Measurements from ENCODE around the gene SDF4. TPM values are rescaled to one million over a fixed set of nuclear protein-coding genes. Genes with fewer than 3 reads are reported as not detected.

Gene SDF4
- total and polyA plus RNA-seq, 12 donors = 95.6 to 184 (median 123) TPM

GRCh38 chr1:1232208-1232795 lies 501 bp upstream of the SDF4 start, which contains the start of gene B3GALT6:
Gene B3GALT6 (plus strand): TSS chr1:1232237. CDS start chr1:1232279, 42 bp downstream.
- peak within 1 kb of the TSS; percentile 73 to 100 (median 96) for H3K4me3 ChIP-seq
- H3K36me3 ChIP-seq = peaks cover 0 to 31% (median 14%) of the 10 kb centered on the region in 9 donors
- intact Hi-C loops (cut with DNase I) = loop anchor here in 3 of 10 donors (5.0 kb wide), 3 partner anchors 40 to 110 kb away; partner anchors contain the start of gene UBE2J2 (in 1 of the 3)
- ATAC-seq = no peak
- H3K27ac ChIP-seq = peak within 1 kb of the TSS; percentile 92 to 99 (median 96)
- no peak for TF ChIP-seq CTCF (IDR thresholded peaks at IDR 0.05)
- 5 to 6% methylated on average over 60 to 100 of the region's 100 CpGs for WGBS, 2 donors
- H3K4me1 ChIP-seq = peaks cover 12 to 51% (median 36%) of the 10 kb centered on the region in 9 donors
- H3K27me3 ChIP-seq = peaks cover 0 to 3% (median 0%) of the 10 kb centered on the region in 7 donors
- H3K9me3 ChIP-seq = no peaks in the 10 kb centered on the region
- no peak for DNase-seq

- Histone ChIP-seq H3K27me3 (no peaks in the 10 kb centered on the region), H3K9me3 (no peaks in the 10 kb centered on the region), H3K4me1 (peaks cover 11 to 53% (median 30%) of the 10 kb centered on the region in 9 donors), H3K27ac (peak overlapping the region; percentile 92 to 99 (median 96)), H3K4me3 (peak overlapping the region; percentile 73 to 100 (median 96)), H3K36me3 (peaks cover 0 to 46% (median 16%) of the 10 kb centered on the region in 9 donors)
- peak in 2 of 8 donors; percentile 0 to 12 for ATAC-seq
- DNase-seq = no peak
- intact Hi-C loops (cut with DNase I) = loop anchor here in 4 of 10 donors (2.0 to 5.0 kb wide), 4 partner anchors 41 to 114 kb away; partner anchors contain the start of genes C1orf159 (in 1 of the 4) and UBE2J2 (in 1 of the 4)
- TF ChIP-seq CTCF (IDR thresholded peaks at IDR 0.05) = peak in 4 of 9 donors; percentile 6 to 27 (median 22)
- 12 to 13% methylated on average over 24 of the region's 24 CpGs for WGBS, 2 donors
These were observed 973 bp downstream of the SDF4 start for GRCh38 chr1:1230656-1231399.

- intact Hi-C loops (cut with DNase I) = loop anchor here in 4 of 10 donors (2.0 to 5.0 kb wide), 4 partner anchors 43 to 113 kb away; partner anchors contain the start of genes C1orf159 (in 1 of the 4) and UBE2J2 (in 1 of the 4)
- DNase-seq (no peak), ATAC-seq (no peak)
- Histone ChIP-seq H3K9me3 (no peaks in the 10 kb centered on the region), H3K27me3 (no peaks in the 10 kb centered on the region), H3K4me1 (peaks cover 11 to 61% (median 35%) of the 10 kb centered on the region in 9 donors), H3K36me3 (peaks cover 0 to 54% (median 17%) of the 10 kb centered on the region in 9 donors), H3K4me3 (peak overlapping the region in 4 of 10 donors; percentile 13 to 95 (median 82)), H3K27ac (no peak overlapping the region)
- 90% methylated on average over 19 of the region's 19 CpGs for WGBS, 2 donors
- no peak for TF ChIP-seq CTCF (IDR thresholded peaks at IDR 0.05)
These were observed 2.0 kb downstream of the SDF4 start for GRCh38 chr1:1229770-1230169.

- Histone ChIP-seq H3K4me1 (peaks cover 11 to 58% (median 35%) of the 10 kb centered on the region in 9 donors), H3K27ac (no peak overlapping the region), H3K4me3 (no peak overlapping the region), H3K9me3 (no peaks in the 10 kb centered on the region), H3K27me3 (no peaks in the 10 kb centered on the region), H3K36me3 (peaks cover 0 to 54% (median 17%) of the 10 kb centered on the region in 9 donors)
- 87 to 88% methylated on average over 28 of the region's 28 CpGs for WGBS, 2 donors
- intact Hi-C loops (cut with DNase I) = no loop called here
- DNase-seq = no peak
- no peak for ATAC-seq
- no peak for TF ChIP-seq CTCF (IDR thresholded peaks at IDR 0.05)
These were observed 3.0 kb downstream of the SDF4 start for GRCh38 chr1:1228596-1229321.
